SIG-M5 treated with dmso at 0.1 percent for 504 hours (cell line): Measurements from ENCODE around the gene RGS6.

Source experiments
- DNase-seq: peaks from one replicate; lab custom pipeline; 2025; ENCODE audit not compliant: unreplicated experiment; lab: John Stamatoyannopoulos, UW

The RGS6 gene

GRCh38 chr14:72565917-72566316 is 633.7 kb downstream of the RGS6 start:
- DNase-seq: no peak

GRCh38 chr14:72567226-72567625 is 635.0 kb downstream of the RGS6 start:
- no peak for DNase-seq

GRCh38 chr14:72568296-72568992 is 636.2 kb downstream of the RGS6 start:
- DNase-seq: no peak

- DNase-seq: no peak
Measured at GRCh38 chr14:72573725-72574417, 641.6 kb downstream of the RGS6 start.

- no peak for DNase-seq
Measured at GRCh38 chr14:72574715-72575114, 642.5 kb downstream of the RGS6 start.

GRCh38 chr14:72576258-72576657 is 644.0 kb downstream of the RGS6 start:
- DNase-seq: no peak

GRCh38 chr14:72577521-72577920 is 645.3 kb downstream of the RGS6 start:
- no peak for DNase-seq

- DNase-seq: no peak
Measured at GRCh38 chr14:72578514-72578913, 646.3 kb downstream of the RGS6 start.

GRCh38 chr14:72582582-72582981 is 650.4 kb downstream of the RGS6 start:
- DNase-seq: no peak

- DNase-seq: no peak
Measured at GRCh38 chr14:72583316-72584272, 651.4 kb downstream of the RGS6 start.

GRCh38 chr14:72588521-72588920 is 656.3 kb downstream of the RGS6 start:
- DNase-seq: no peak

- DNase-seq: no peak
Measured at GRCh38 chr14:72589652-72590051, 657.4 kb downstream of the RGS6 start.

- DNase-seq: no peak
Measured at GRCh38 chr14:72590577-72590976, 658.3 kb downstream of the RGS6 start.

- DNase-seq: no peak
Measured at GRCh38 chr14:72591391-72591790, 659.2 kb downstream of the RGS6 start.

- no peak for DNase-seq
Measured at GRCh38 chr14:72594099-72594901, 662.1 kb downstream of the RGS6 start.

GRCh38 chr14:72595152-72595862 is 663.1 kb downstream of the RGS6 start:
- DNase-seq: no peak

GRCh38 chr14:72597252-72598233 is 665.3 kb downstream of the RGS6 start:
- DNase-seq: no peak

GRCh38 chr14:72598306-72598705 is 666.1 kb downstream of the RGS6 start:
- DNase-seq: no peak
